Small intestine (tissue), 7 donors: Measurements from ENCODE around the gene NLRC3. TPM values are rescaled to one million over a fixed set of nuclear protein-coding genes. Genes with fewer than 3 reads are reported as not detected.

ENCODE experiments used
- DNase-seq, 2 donors: peaks; one replicate each; pipeline versions ENCODE4 v3.0.0 to v3.0.0-alpha.2; 2013
- FAIRE-seq: peaks from 2 replicates; lab custom pipeline; 2012; peaks lifted over from hg19 to GRCh38; lab: Jason Lieb, UNC
- H3K27ac ChIP-seq, 3 donors: one replicate each; pipeline ENCODE4 v1.5.1; 2013; ENCODE audit warnings: low read length in 2 of 3, mild to moderate bottlenecking in 2 of 3, control low read depth in 1 of 3, inconsistent platforms in 1 of 3, low read depth in 1 of 3, moderate library complexity in 1 of 3
- H3K27me3 ChIP-seq, 3 donors: one replicate each; pipeline ENCODE4 v1.6.1; 2013; ENCODE audit warnings: low read length in 3 of 3, inconsistent platforms in 1 of 3; ENCODE audit not compliant: control insufficient read depth in 3 of 3, insufficient read depth in 3 of 3
- H3K36me3 ChIP-seq, 3 donors: one replicate each; pipeline ENCODE4 v1.6.1; 2013; ENCODE audit warnings: low read length in 3 of 3, inconsistent platforms in 1 of 3, low read depth in 1 of 3, mild to moderate bottlenecking in 1 of 3, moderate library complexity in 1 of 3; ENCODE audit not compliant: control insufficient read depth in 3 of 3, insufficient read depth in 2 of 3
- H3K4me1 ChIP-seq, 3 donors: one replicate each; pipeline ENCODE4 v1.6.1; 2013; ENCODE audit warnings: low read length in 2 of 3, inconsistent platforms in 1 of 3, low read depth in 1 of 3, mild to moderate bottlenecking in 1 of 3, moderate library complexity in 1 of 3; ENCODE audit not compliant: control insufficient read depth in 3 of 3, insufficient read depth in 2 of 3
- H3K4me3 ChIP-seq, 3 donors: one replicate each; pipeline ENCODE4 v1.5.1; 2013; ENCODE audit warnings: low read length in 3 of 3, control low read depth in 1 of 3, inconsistent platforms in 1 of 3, low read depth in 1 of 3, mild to moderate bottlenecking in 1 of 3, moderate library complexity in 1 of 3
- H3K9me3 ChIP-seq, 2 donors: one replicate each; pipeline ENCODE4 v1.6.1; 2013; ENCODE audit warnings: low read depth in 1 of 2, low read length in 1 of 2; ENCODE audit not compliant: control insufficient read depth in 2 of 2, insufficient read depth in 1 of 2
- WGBS, 3 donors: extraction: QIAGEN DNeasy Blood & Tissue Kit; methylation state at CpG; one replicate each; pipeline ENCODE4 v1.1.7; 2013; 5-methylcytosine and 5-hydroxymethylcytosine counted together
- polyA plus RNA-seq, 4 donors: library from polyadenylated mRNA; stranded (reverse) in 3 of 4; unstranded in 1 of 4; fragments of 200-250 nt in 3 of 4; fragments of 120-200 nt in 1 of 4; gene quantifications; one replicate each; pipeline versions ENCODE4 v1.2.1 to v1.2.3, GENCODE V29; 2013
- donor health status: healthy with polysubstance abuse.
- donor health status: control.
- donor health status: control.
- donor health status: Bipolar disorder and iron deficiency.
- donor health status: healthy.

NLRC3 gene
- polyA plus RNA-seq, 4 donors, result 0.67 to 1.9 (median 0.95) TPM

DNA sequence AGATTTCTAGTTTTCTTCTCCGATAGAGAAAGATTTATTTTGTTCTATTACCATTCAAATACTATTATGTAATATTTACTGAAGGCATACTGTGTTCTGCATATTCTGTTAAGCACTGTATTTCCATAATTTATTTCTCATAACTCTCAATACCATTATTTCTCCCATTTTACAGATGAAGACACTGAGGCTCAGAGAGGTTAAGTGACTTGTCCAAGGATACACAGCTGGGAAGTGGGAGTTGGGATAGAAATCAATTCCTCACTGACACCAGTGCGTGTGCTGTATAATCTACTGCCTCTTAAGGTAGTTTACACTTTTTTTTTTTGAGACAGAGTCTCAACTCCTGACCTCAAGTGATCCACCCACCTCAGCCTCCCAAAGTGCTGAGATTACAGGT is 7.4 kb downstream of the NLRC3 start:
- WGBS, 3 donors, result 93 to 96% (median 96%) methylated on average over 2 of the region's 2 CpGs

DNA sequence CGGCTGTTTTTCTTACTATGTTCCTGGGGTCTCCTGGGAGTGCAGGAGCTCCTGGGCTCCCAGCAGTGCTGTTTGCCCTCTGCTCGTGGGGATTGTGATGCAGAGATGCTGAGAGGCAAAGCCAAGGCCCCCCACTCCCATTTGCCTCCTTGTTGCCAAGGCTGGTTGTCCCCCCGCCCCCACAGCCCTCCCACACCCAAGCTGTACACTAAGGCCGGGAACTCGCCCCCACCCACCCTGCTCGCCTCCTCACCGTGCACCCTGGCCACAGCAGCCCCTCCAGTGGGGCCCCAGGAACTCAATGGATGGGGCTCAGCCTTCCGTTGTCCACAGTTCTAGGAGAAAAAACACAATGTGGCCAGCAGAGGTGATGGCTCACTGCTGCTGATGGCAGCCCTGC is 10.2 kb downstream of the NLRC3 start:
- FAIRE-seq, result no peak
- no peak for DNase-seq
- 54 to 70% (median 66%) methylated on average over 8 of the region's 8 CpGs for WGBS, 3 donors
- no peak overlapping the region for H3K27ac ChIP-seq
- H3K27me3 ChIP-seq, result no peaks in the 10 kb centered on the region
- peaks cover 0 to 6% (median 5%) of the 10 kb centered on the region in 3 donors for H3K36me3 ChIP-seq
- H3K4me1 ChIP-seq, result no peaks in the 10 kb centered on the region
- H3K4me3 ChIP-seq, result no peak overlapping the region
- peaks cover 4 to 11% of the 10 kb centered on the region in 2 donors for H3K9me3 ChIP-seq

More for the DNA sequence above, 7.4 kb downstream of the NLRC3 start:
- no peak for FAIRE-seq
- Histone ChIP-seq H3K9me3 (peaks cover 4 to 11% of the 10 kb centered on the region in 2 donors), H3K36me3 (no peaks in the 10 kb centered on the region), H3K4me1 (no peaks in the 10 kb centered on the region), H3K27me3 (no peaks in the 10 kb centered on the region), H3K4me3 (no peak overlapping the region), H3K27ac (no peak overlapping the region)
- DNase-seq, result no peak

DNA sequence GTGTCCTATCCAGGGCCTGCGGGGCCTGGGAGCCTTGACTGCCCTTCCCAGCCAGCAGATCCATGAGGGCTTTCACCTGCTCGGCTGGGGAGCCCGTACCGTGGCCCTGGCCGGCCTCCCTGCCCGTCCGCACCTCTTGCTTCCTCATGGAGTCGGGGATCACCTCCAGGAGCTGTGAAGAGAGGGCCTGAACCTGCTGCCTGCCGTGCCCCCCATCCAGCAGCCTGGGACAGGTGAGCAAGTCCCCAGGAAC is 12.4 kb downstream of the NLRC3 start:
- H3K4me1 ChIP-seq, result no peaks in the 10 kb centered on the region
- no peak overlapping the region for H3K27ac ChIP-seq
- H3K9me3 ChIP-seq, result no peaks in the 10 kb centered on the region
- H3K36me3 ChIP-seq, result peaks cover 0 to 9% (median 5%) of the 10 kb centered on the region in 3 donors
- no peak overlapping the region for H3K4me3 ChIP-seq
- DNase-seq (no peak), FAIRE-seq (no peak)
- no peaks in the 10 kb centered on the region for H3K27me3 ChIP-seq
- 93 to 97% (median 95%) methylated on average over 9 of the region's 9 CpGs for WGBS, 3 donors

DNA sequence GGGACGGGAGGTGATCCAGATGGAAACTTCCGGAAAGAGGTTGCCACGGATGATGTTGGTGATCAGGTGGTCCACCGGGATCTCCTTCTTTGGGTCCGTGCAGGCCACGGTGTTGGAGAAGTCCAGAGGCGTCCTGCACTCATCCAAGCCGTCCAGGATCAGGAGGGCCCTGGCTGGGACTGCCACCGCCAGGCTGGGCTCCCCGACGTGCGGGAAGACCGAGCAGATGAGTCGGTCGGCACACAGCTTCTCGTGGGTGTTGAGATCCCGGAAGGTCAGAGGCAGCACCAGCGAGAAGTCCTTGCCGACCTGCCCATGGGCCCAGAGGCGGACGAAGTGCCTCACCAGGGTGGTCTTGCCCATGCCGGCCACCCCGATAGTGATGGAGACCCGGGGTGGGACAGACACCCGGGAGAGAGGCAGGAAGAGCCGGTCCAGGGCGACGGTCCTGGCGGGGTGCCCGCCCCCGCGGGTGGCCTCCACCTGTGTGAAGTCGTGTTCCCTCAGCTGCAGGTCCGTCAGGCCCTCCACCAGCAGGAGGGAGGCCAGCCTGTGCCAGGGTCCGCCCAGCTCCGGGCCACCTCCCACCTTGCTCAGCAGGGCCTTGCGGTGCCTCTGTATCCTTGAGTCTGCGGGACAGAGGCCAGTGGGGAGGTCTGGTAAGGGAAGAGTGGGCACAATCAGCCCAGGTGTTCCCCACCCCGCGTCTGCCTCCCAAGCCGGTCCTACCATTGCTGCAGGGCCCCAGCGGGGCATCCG is 12.9 kb downstream of the NLRC3 start:
- Histone ChIP-seq H3K36me3 (peaks cover 0 to 9% (median 5%) of the 10 kb centered on the region in 3 donors), H3K4me3 (no peak overlapping the region), H3K9me3 (no peaks in the 10 kb centered on the region), H3K4me1 (no peaks in the 10 kb centered on the region), H3K27me3 (no peaks in the 10 kb centered on the region), H3K27ac (no peak overlapping the region)
- FAIRE-seq (no peak), DNase-seq (no peak)
- WGBS, 3 donors, result 93 to 95% (median 94%) methylated on average over 38 to 43 of the region's 43 CpGs

DNA sequence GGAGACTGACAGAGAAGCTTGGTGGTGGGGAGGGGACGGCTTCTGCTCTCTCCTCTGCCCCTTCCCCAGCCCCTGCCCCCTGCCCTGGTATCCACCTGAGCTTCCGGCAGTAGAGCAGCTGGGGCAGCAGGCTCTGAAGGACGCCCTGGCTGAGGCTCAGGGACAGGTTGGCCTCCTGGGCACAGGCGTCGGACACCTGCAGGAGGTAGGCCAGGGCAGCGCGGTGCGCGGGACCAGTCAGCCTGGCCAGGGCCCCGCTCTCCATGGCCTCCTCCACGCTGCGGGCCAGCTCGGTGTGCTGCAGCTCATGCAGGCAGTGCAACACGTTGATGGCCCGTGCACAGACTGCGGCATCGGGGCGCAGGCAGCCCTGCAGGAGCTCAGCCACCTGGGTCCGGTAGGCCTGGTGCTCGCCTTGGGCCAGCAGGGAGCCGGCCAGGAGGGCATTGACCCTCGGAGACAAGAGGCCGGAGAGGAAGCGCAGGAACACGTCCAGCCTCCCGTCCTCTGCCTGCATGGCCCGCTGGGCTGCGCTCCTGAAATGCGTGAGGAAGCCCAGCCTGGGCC is 14.2 kb downstream of the NLRC3 start:
- Histone ChIP-seq H3K27ac (no peak overlapping the region), H3K36me3 (peaks cover 0 to 9% (median 5%) of the 10 kb centered on the region in 3 donors), H3K4me1 (no peaks in the 10 kb centered on the region), H3K27me3 (no peaks in the 10 kb centered on the region), H3K9me3 (no peaks in the 10 kb centered on the region), H3K4me3 (no peak overlapping the region)
- WGBS, 3 donors, result 92 to 96% (median 95%) methylated on average over 26 to 29 of the region's 29 CpGs
- DNase-seq (no peak), FAIRE-seq (no peak)

DNA sequence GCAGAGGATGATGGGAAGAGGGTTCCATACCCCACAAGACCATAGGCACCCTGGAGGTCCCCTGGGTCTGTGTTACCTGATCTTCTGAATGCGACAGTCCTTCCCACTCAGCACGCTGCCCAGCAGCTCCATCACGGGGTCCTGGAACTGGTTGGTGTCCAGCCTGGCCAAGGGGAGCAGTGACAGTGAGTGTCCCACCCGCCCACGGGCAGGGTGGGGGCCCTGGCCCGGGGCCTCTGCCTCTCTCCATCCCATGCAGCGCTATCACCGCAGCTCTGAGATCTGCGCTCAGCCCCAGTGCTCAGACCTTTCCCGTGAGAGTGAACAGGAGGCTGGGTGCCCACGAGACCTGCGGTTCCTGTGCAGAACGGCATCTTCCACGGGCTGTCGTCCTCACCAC is 15.6 kb downstream of the NLRC3 start:
- H3K4me1 ChIP-seq, result no peaks in the 10 kb centered on the region
- no peak overlapping the region for H3K27ac ChIP-seq
- DNase-seq (no peak), FAIRE-seq (no peak)
- peaks cover 0 to 9% (median 5%) of the 10 kb centered on the region in 3 donors for H3K36me3 ChIP-seq
- H3K27me3 ChIP-seq, result no peaks in the 10 kb centered on the region
- H3K9me3 ChIP-seq, result no peaks in the 10 kb centered on the region
- no peak overlapping the region for H3K4me3 ChIP-seq
- 92 to 93% (median 92%) methylated on average over 15 of the region's 15 CpGs for WGBS, 3 donors

DNA sequence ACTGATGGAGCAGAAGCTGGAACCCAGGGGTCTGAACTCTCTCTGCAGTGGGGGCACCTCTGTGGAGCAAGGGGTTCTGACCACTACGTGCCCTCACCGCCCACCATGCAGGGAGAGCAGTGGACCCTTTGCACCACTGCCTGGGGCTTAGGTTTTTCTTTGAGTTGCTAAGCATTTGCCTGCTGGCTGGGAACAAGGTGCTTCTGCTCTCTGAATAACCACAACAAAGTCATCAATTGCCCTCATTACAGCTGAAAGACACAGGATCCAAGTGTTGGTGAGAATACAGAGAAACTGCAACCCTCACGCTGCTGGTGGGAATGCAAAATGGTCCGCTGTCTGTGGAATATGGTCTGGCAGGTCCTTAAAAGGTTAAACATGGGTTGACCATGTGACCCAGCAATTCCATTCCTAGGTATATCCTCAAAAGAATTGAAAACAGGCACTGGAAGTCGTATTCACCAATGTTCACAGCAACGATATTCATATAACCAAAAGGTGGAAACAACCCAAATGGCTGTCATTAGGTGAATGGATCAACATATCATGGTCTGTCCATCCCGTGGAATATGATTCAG is 22.8 kb downstream of the NLRC3 start:
- H3K9me3 ChIP-seq, result no peaks in the 10 kb centered on the region
- H3K36me3 ChIP-seq, result peaks cover 0 to 2% (median 0%) of the 10 kb centered on the region in 3 donors
- no peak overlapping the region for H3K4me3 ChIP-seq
- no peaks in the 10 kb centered on the region for H3K4me1 ChIP-seq
- no peak overlapping the region for H3K27ac ChIP-seq
- DNase-seq (no peak), FAIRE-seq (no peak)
- no peaks in the 10 kb centered on the region for H3K27me3 ChIP-seq
- WGBS, 3 donors, result 93% methylated on average over 7 of the region's 7 CpGs

DNA sequence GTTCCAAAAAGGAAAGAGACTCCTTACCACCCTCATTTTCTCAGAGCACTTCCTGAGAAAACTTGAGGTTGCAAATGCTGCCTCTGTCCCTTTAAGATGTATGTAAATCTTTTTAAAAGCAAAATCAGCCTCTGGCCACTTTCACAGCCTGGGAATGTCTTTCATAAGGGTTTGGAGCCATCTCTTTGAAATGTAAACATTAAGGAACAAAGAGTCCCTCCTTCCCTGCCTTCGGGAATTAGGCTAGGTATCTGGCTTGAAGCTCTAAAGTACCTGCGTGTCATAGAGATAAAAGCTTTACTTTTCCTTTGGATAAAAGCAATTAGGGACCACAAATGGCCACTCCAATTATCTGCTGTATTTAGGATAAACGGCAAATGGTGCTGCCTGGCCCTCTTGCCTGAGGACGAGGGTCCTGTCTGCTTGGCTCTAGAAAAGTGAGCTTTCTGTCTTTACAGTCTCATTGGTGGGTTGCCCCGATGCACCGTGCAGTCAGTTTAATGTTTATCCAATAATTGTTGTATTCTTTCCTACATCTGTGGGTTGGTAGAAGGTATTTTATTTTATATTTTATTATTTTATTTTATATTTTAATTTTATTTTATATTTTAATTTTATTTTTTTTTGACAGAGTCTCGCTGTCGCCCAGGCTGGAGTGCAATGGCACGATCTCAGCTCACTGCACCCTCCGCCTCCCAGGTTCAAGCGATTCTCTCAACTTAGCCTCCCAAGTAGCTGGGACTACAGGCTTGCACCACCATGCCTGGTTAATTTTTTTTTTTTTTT is 23.9 kb downstream of the NLRC3 start:
- Histone ChIP-seq H3K27ac (no peak overlapping the region), H3K27me3 (no peaks in the 10 kb centered on the region), H3K36me3 (peaks cover 0 to 6% (median 0%) of the 10 kb centered on the region in 3 donors), H3K4me3 (no peak overlapping the region), H3K9me3 (no peaks in the 10 kb centered on the region), H3K4me1 (no peaks in the 10 kb centered on the region)
- no peak for DNase-seq
- 76 to 88% (median 80%) methylated on average over 11 of the region's 11 CpGs for WGBS, 3 donors
- FAIRE-seq, result no peak
